GM12873 (cell line): ENCODE measurements around the gene GFRA4.

Source experiments
- TF ChIP-seq, protein P1 (sequence below): IDR thresholded peaks from 2 replicates; pipeline ENCODE4 v1.5.1; 2012; ENCODE audit warnings: low read depth, mild to moderate bottlenecking, moderate library complexity, low read length, control low read depth; ENCODE audit not compliant: insufficient read depth; ENCODE audit errors: missing control alignments

GFRA4 gene

GRCh38 chr20:3692706-3693294 is 29.6 kb upstream of the GFRA4 start:
- TF ChIP-seq, protein P1, sequence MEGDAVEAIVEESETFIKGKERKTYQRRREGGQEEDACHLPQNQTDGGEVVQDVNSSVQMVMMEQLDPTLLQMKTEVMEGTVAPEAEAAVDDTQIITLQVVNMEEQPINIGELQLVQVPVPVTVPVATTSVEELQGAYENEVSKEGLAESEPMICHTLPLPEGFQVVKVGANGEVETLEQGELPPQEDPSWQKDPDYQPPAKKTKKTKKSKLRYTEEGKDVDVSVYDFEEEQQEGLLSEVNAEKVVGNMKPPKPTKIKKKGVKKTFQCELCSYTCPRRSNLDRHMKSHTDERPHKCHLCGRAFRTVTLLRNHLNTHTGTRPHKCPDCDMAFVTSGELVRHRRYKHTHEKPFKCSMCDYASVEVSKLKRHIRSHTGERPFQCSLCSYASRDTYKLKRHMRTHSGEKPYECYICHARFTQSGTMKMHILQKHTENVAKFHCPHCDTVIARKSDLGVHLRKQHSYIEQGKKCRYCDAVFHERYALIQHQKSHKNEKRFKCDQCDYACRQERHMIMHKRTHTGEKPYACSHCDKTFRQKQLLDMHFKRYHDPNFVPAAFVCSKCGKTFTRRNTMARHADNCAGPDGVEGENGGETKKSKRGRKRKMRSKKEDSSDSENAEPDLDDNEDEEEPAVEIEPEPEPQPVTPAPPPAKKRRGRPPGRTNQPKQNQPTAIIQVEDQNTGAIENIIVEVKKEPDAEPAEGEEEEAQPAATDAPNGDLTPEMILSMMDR, result no peak

GRCh38 chr20:3691897-3692296 is 28.7 kb upstream of the GFRA4 start:
- TF ChIP-seq, protein P1, result no peak

- TF ChIP-seq, protein P1, result no peak
Observed at GRCh38 chr20:3691306-3691705, 28.1 kb upstream of the GFRA4 start.

DNA sequence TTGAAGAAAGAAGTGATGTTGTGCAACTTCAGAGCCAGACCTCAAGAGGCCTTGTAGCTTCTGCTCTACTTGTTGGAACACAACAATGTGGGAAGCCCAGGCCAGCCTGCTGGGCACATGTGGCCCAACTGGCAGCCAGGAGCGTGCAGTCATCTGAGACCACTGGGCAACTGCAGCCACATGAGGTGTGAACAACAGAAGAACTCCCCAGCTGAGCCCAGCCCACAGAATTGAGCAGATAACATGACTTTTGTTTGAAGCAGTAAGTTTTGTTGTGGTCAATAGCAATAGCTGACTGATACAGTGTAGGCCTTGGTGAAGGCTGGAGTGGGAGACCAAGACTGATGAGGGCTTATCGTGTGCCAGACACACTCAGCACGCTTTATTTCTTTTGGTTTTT is 27.2 kb upstream of the GFRA4 start:
- TF ChIP-seq, protein P1, result no peak

GRCh38 chr20:3689978-3690377 is 26.8 kb upstream of the GFRA4 start:
- TF ChIP-seq, protein P1, result no peak

DNA sequence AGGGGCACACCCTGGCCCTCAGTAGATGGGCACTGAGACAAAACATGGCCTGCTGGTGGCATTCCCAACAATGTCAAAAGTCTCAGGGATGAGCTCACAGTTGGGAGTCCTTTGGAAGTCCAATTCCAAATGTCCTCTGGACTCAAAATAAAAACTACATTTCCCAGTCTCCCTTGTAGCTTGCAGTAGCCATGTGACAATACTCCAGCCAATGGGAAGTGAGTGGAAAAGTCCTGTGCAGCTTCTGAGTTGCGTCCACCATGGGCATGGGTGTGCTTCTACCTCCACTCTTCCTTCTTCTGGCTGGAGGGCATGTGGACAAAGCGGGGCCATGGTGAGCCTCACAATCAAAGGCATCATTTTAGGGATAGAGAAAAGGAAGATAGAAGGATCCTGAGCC is 24.5 kb upstream of the GFRA4 start:
- TF ChIP-seq, protein P1, result no peak

GRCh38 chr20:3686867-3687321 is 23.7 kb upstream of the GFRA4 start:
- TF ChIP-seq, protein P1, result no peak
